ENCODE measurements around the gene COA1. TPM values are rescaled to one million over a fixed set of nuclear protein-coding genes. Genes with fewer than 3 reads are reported as not detected.

Gene COA1
- total and polyA plus RNA-seq, 2 donors (not counting 1 experiment from before 2014, with no cell fraction given): 28.7 to 72.7 TPM

GRCh38 chr7:43698460-43699255 lies 30.7 kb downstream of the COA1 start:
- H3K9me3 ChIP-seq (ENCODE audit: control extremely low read depth in 1 of 3, control insufficient read depth in 2 of 3, insufficient read depth in 1 of 3, low read length in 2 of 3): peaks cover 0 to 3% (median 2%) of the 10 kb centered on the region in 3 donors
- H3K27ac ChIP-seq (ENCODE audit: low read length in 2 of 2): peak overlapping the region in 1 of 2 donors; percentile 37
- TF ChIP-seq CTCF (IDR thresholded peaks at IDR 0.05) (no peak), EZH2 (IDR thresholded peaks at IDR 0.05; ENCODE audit: borderline replicate concordance, insufficient read depth, low read depth, low read length, poor library complexity, severe bottlenecking) (no peak)
- 73% methylated on average over 1 of the region's 5 CpGs for WGBS (ENCODE audit: insufficient coverage)
- peak overlapping the region; percentile 1 for H3K9ac ChIP-seq (ENCODE audit: low read length)
- intact Hi-C loops (cut with micrococcal nuclease): loop anchor here (2.0 kb wide), 1 partner anchor 14 kb away; no protein-coding TSS in a partner anchor
- Mint-ChIP-seq H3K27ac (peak overlapping the region; percentile 62), H3K4me1 (peaks cover 25% of the 10 kb centered on the region), H3K4me3 (peak overlapping the region; percentile 35), H3K9me3 (ENCODE audit: insufficient read depth) (no peaks in the 10 kb centered on the region), H3K27me3 (no peaks in the 10 kb centered on the region)
- H3K4me3 ChIP-seq (ENCODE audit: control extremely low read depth in 1 of 5, extremely low read depth in 1 of 5, insufficient read depth in 1 of 5, low read depth in 2 of 5, low read length in 4 of 5): no peak overlapping the region
- no peaks in the 10 kb centered on the region for H3K36me3 ChIP-seq (replicated peaks in 1 of 2; ENCODE audit: control extremely low read depth in 1 of 2, control insufficient read depth in 1 of 2, extremely low read depth in 1 of 2, insufficient read depth in 2 of 2, low read length in 1 of 2)
- H3K4me2 ChIP-seq (replicated peaks; ENCODE audit: low read depth, low read length, poor library complexity, severe bottlenecking): peak overlapping the region; percentile 42
- peak overlapping the region; percentile 17 for H2AFZ ChIP-seq (ENCODE audit: insufficient read depth, low read depth, low read length, poor library complexity, severe bottlenecking)
- H3K4me1 ChIP-seq (ENCODE audit: control insufficient read depth in 2 of 2, insufficient read depth in 2 of 2, low read length in 2 of 2): peaks cover 34 to 42% of the 10 kb centered on the region in 2 donors
- H4K20me1 ChIP-seq (ENCODE audit: control insufficient read depth, insufficient read depth, low read length, poor library complexity, severe bottlenecking): no peaks in the 10 kb centered on the region
- no peaks in the 10 kb centered on the region for H3K27me3 ChIP-seq (replicated peaks in 1 of 4; ENCODE audit: control extremely low read depth in 1 of 4, control insufficient read depth in 3 of 4, insufficient read depth in 4 of 4, low read length in 3 of 4)
- peaks cover 68% of the 10 kb centered on the region for H3K79me2 ChIP-seq (ENCODE audit: control insufficient read depth, insufficient read depth, low read length)
- DNase-seq: no peak
- CTCF ChIA-PET: interaction anchor here (0.5 to 6.8 kb wide), 34 partner anchors 9 to 757 kb away, joined by 3 to 721 read pairs (median 10); partner anchors contain the start of gene STK17A
- POLR2A ChIA-PET: interaction anchor here (0.5 to 4.3 kb wide), 5 partner anchors 19 to 116 kb away, joined by 3 to 62 read pairs (median 13); partner anchors contain the start of gene STK17A
- no peak for ATAC-seq (ENCODE audit: low read depth)
